Fibroblast of skin of abdomen (primary cell): ENCODE measurements around the gene MOB3A.
"Not testable (repeated sequence)": the region's sequence is repeated elsewhere in the genome, so short reads cannot be mapped to it uniquely, and the experiment has no call there.

Experiments used
- DNase-seq: peaks from one replicate; pipeline ENCODE4 v3.0.0-alpha.2; 2013

The MOB3A gene

GRCh38 chr19:2108251-2109016 is 12.3 kb upstream of the MOB3A start:
- no peak for DNase-seq

GRCh38 chr19:2103045-2103707 is 7.0 kb upstream of the MOB3A start:
- no peak for DNase-seq

GRCh38 chr19:2101417-2102335 is 5.5 kb upstream of the MOB3A start:
- no peak for DNase-seq

- no peak for DNase-seq
Measured at GRCh38 chr19:2100719-2101061, 4.6 kb upstream of the MOB3A start.

- DNase-seq, result no peak
Measured at GRCh38 chr19:2099937-2100718, 4.0 kb upstream of the MOB3A start.

- DNase-seq, result no peak
Measured at GRCh38 chr19:2099054-2099501, 3.0 kb upstream of the MOB3A start.

GRCh38 chr19:2097886-2098327 is 1.8 kb upstream of the MOB3A start:
- DNase-seq, result no peak

- DNase-seq, result no peak
Measured at GRCh38 chr19:2097203-2097885, 1.2 kb upstream of the MOB3A start.

- peak; percentile 97 for DNase-seq
Measured at GRCh38 chr19:2096480-2097202, 515 bp upstream of the MOB3A start, which contains the start of gene IZUMO4. Gene IZUMO4 (plus strand): TSS chr19:2096915. CDS start chr19:2096946, 31 bp downstream.

- not testable (repeated sequence) for DNase-seq
Measured at GRCh38 chr19:2091926-2092525, 4.1 kb downstream of the MOB3A start.

GRCh38 chr19:2089727-2090053 is 6.4 kb downstream of the MOB3A start:
- DNase-seq, result no peak

GRCh38 chr19:2089001-2089711 is 7.0 kb downstream of the MOB3A start:
- DNase-seq, result no peak

GRCh38 chr19:2087621-2088100 is 8.5 kb downstream of the MOB3A start:
- DNase-seq, result no peak

- DNase-seq, result peak; percentile 9
Measured at GRCh38 chr19:2086695-2087620, 9.2 kb downstream of the MOB3A start.

GRCh38 chr19:2084993-2085720 is 11.0 kb downstream of the MOB3A start:
- peak; percentile 12 for DNase-seq

- DNase-seq, result no peak
Measured at GRCh38 chr19:2083174-2083854, 12.8 kb downstream of the MOB3A start.
